PC-9 (cell line): ENCODE measurements around the gene CCDC12. TPM values are rescaled to one million over a fixed set of nuclear protein-coding genes. Genes with fewer than 3 reads are reported as not detected.

Experiments
- BruUV-seq: library from RNA; stranded (reverse); fragments of 400-500 nt; replicated peaks from 2 replicates; lab custom pipeline; 2021; lab: Mats Ljungman, UMichigan
- CTCF ChIA-PET: fragments of 300-600 bp; sonication (Branson Sonifier 250); formaldehyde crosslinking; loops from one replicate; lab custom pipeline; 2022; ENCODE audit warnings: antibody characterized with exemption; lab: Charles Lee
- POLR2A ChIA-PET: fragments of 300-600 bp; sonication (Branson Sonifier 250); formaldehyde crosslinking; loops from one replicate; lab custom pipeline; 2022; ENCODE audit warnings: antibody characterized with exemption; ENCODE audit not compliant: unreplicated experiment; lab: Charles Lee
- DNase-seq, 2 experiments: peaks; one replicate each; pipeline versions ENCODE4 v3.0.0 to v3.0.0-alpha.2; 2015 to 2022; ENCODE audit warnings: mixed read lengths in 1 of 2
- H2AFZ ChIP-seq: fragments of 200-600 bp; sonication (generic); 2 replicates; pipeline ENCODE4 v1.8.1; 2017; ENCODE audit warnings: antibody characterized with exemption
- H3F3A ChIP-seq: fragments of 200-600 bp; sonication (generic); 2 replicates; pipeline ENCODE4 v1.8.1; 2017; ENCODE audit warnings: antibody characterized with exemption, mild to moderate bottlenecking, low read depth; ENCODE audit not compliant: insufficient read depth
- H3K27ac ChIP-seq: fragments of 200-600 bp; sonication (generic); 2 replicates; pipeline ENCODE4 v1.6.1; 2016; ENCODE audit warnings: mixed run types
- H3K27me3 ChIP-seq: fragments of 200-600 bp; sonication (generic); 2 replicates; pipeline ENCODE4 v1.6.1; 2016; ENCODE audit warnings: low read depth, mixed run types; ENCODE audit not compliant: insufficient read depth
- H3K36me3 ChIP-seq: fragments of 200-600 bp; sonication (generic); 2 replicates; pipeline ENCODE4 v1.6.1; 2016; ENCODE audit warnings: low read depth, mixed run types
- H3K4me1 ChIP-seq: fragments of 200-600 bp; sonication (generic); replicated peaks from 2 replicates; pipeline ENCODE4 v1.6.1; 2016; ENCODE audit warnings: mixed run types; ENCODE audit not compliant: insufficient read depth
- H3K4me2 ChIP-seq: fragments of 200-600 bp; sonication (generic); 2 replicates; pipeline ENCODE4 v1.6.1; 2017; ENCODE audit warnings: mixed run types
- H3K4me3 ChIP-seq: fragments of 200-600 bp; sonication (generic); 2 replicates; pipeline ENCODE4 v1.6.1; 2016; ENCODE audit warnings: mixed run types
- H3K79me2 ChIP-seq: fragments of 200-600 bp; sonication (generic); 2 replicates; pipeline ENCODE4 v1.6.1; 2017; ENCODE audit warnings: low read depth, mixed run types
- H3K9me2 ChIP-seq: fragments of 200-600 bp; sonication (generic); 2 replicates; pipeline ENCODE4 v1.8.1; 2017; ENCODE audit warnings: mild to moderate bottlenecking; ENCODE audit not compliant: insufficient read depth
- H3K9me3 ChIP-seq: fragments of 200-600 bp; sonication (generic); 2 replicates; pipeline ENCODE4 v1.8.1; 2016; ENCODE audit warnings: low read depth; ENCODE audit not compliant: insufficient read depth
- H4K20me1 ChIP-seq: fragments of 200-600 bp; sonication (generic); 2 replicates; pipeline ENCODE4 v1.8.1; 2017; ENCODE audit not compliant: insufficient read depth
- EZH2 ChIP-seq: fragments of 200-600 bp; sonication (generic); IDR thresholded peaks from 2 replicates; pipeline ENCODE4 v1.8.0; 2017; ENCODE audit warnings: antibody characterized with exemption, low read depth
- intact Hi-C: fragments of 100-400 bp; cut with micrococcal nuclease; formaldehyde crosslinking; loops from one replicate; pipeline ENCODE4 v1.10.0; 2022; ENCODE audit not compliant: unreplicated experiment
- total RNA-seq: library from RNA; stranded (reverse); gene quantifications from 2 replicates; pipeline ENCODE4 v1.2.3, GENCODE V29; 2021
- TF ChIP-seq, protein P1 (sequence below): fragments of 200-600 bp; sonication (generic); conservative IDR thresholded peaks from 2 replicates; pipeline ENCODE4 v1.6.1; 2017; ENCODE audit warnings: mixed run types, antibody characterized with exemption, mild to moderate bottlenecking, moderate library complexity

The CCDC12 gene
- total RNA-seq, 1 experiment from 2014 or later, result 39.3 TPM

DNA sequence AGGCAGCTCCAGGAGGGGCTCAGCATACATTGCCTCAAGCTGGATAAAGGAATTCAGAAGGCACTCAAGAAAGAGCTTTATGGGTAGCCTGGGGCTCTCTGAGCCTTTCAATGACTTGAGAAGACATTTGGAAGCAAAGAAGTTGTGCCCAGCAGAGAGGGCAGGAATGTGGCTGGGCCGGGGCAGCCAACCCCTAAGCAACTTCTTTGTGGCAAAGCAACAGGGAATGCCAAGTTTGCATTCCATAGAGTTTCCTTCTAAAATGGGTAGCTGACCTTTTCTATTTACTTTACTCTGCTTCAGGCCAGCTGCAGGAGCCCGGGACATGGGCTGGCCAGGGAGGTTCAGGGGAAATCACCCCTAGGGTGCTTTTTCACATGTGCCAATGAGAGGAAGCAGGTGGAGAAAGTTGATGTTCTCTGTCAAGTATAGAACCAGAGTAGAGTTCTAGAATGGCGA, 45.6 kb downstream of the CCDC12 start:
- peaks cover 5% of the 10 kb centered on the region; the same call in 1 of the 2 replicates for H3K36me3 ChIP-seq
- TF ChIP-seq, protein P1, sequence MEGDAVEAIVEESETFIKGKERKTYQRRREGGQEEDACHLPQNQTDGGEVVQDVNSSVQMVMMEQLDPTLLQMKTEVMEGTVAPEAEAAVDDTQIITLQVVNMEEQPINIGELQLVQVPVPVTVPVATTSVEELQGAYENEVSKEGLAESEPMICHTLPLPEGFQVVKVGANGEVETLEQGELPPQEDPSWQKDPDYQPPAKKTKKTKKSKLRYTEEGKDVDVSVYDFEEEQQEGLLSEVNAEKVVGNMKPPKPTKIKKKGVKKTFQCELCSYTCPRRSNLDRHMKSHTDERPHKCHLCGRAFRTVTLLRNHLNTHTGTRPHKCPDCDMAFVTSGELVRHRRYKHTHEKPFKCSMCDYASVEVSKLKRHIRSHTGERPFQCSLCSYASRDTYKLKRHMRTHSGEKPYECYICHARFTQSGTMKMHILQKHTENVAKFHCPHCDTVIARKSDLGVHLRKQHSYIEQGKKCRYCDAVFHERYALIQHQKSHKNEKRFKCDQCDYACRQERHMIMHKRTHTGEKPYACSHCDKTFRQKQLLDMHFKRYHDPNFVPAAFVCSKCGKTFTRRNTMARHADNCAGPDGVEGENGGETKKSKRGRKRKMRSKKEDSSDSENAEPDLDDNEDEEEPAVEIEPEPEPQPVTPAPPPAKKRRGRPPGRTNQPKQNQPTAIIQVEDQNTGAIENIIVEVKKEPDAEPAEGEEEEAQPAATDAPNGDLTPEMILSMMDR, result no peak
- TF ChIP-seq EZH2, result no peak
- POLR2A ChIA-PET, result interaction anchor here (0.5 to 1.2 kb wide), 6 partner anchors 11 to 56 kb away, joined by 3 to 9 read pairs (median 4); no protein-coding TSS in a partner anchor
- CTCF ChIA-PET, result no interaction called here
- DNase-seq, result peak; percentile 88 to 98
- H3K4me2 ChIP-seq, result peak overlapping the region; percentile 61
- H2AFZ ChIP-seq, result no peak overlapping the region
- H3K79me2 ChIP-seq, result peaks cover 69% of the 10 kb centered on the region
- no peaks in the 10 kb centered on the region for H3K9me3 ChIP-seq
- peaks cover 42% of the 10 kb centered on the region for H3F3A ChIP-seq
- H4K20me1 ChIP-seq, result peaks cover 8% of the 10 kb centered on the region
- H3K9me2 ChIP-seq, result no peaks in the 10 kb centered on the region
- intact Hi-C loops, result loop anchor here (1.0 kb wide), 3 partner anchors 17 to 48 kb away; partner anchors contain the start of gene NBEAL2
- peaks cover 76% of the 10 kb centered on the region for H3K4me1 ChIP-seq
- peak overlapping the region; percentile 71 for H3K27ac ChIP-seq
- H3K4me3 ChIP-seq, result no peak overlapping the region; the same call in 1 of the 2 replicates
- BruUV-seq, result no TSS peak
- H3K27me3 ChIP-seq, result no peaks in the 10 kb centered on the region

DNA sequence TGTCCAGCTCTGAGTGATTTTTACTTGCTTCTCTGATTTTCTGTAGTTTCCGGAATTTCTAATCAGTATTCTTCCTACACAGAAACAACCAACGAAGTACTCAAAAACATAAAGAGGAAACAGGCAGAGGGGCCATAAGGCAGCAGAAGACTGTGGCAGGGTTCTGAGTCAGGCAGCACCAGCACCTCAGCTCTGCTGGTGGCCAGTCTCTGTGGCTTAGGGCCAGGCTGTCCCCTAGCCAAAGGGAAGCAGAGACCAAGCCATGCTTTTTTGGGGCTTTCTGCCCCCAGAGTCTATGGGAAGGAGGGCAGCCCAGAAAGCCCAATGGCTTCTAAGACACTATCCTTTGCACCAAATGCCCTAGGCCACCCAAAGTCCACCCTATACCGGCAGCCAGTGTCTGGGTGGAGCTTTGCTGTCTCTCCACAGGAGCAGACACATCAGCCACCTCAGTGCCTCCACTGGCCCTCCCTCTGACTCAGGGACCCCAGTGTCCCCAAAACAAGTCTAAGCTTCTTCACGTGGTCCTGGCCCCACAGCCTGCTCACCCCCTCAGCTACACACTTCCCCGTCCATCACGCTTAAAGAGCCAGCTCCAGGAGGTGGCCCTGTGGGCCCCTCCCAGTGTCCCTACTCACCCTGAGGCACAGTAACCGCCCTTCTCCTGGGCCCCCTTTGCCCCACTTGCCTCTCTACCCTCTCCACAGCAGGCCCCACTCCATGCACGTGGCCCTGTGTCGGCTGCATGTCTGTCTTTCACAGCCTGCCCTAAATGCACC, 46.2 kb downstream of the CCDC12 start:
- Histone ChIP-seq H4K20me1 (peaks cover 10% of the 10 kb centered on the region; the same call in 1 of the 2 replicates), H2AFZ (no peak overlapping the region), H3K4me1 (peaks cover 70% of the 10 kb centered on the region), H3K27ac (peak overlapping the region; percentile 71), H3K9me3 (no peaks in the 10 kb centered on the region), H3K27me3 (no peaks in the 10 kb centered on the region), H3K36me3 (peaks cover 5% of the 10 kb centered on the region; the same call in 1 of the 2 replicates), H3K4me2 (peak overlapping the region; percentile 61), H3K79me2 (peaks cover 69% of the 10 kb centered on the region), H3K9me2 (no peaks in the 10 kb centered on the region), H3K4me3 (no peak overlapping the region), H3F3A (peaks cover 38% of the 10 kb centered on the region)
- no peak for DNase-seq
- POLR2A ChIA-PET, result interaction anchor here (0.6 to 1.2 kb wide), 6 partner anchors 11 to 57 kb away, joined by 3 to 9 read pairs (median 4); no protein-coding TSS in a partner anchor
- intact Hi-C loops, result no loop called here
- TF ChIP-seq, protein P1, result no peak
- CTCF ChIA-PET, result interaction anchor here (0.6 to 0.7 kb wide), 2 partner anchors 51 to 226 kb away, joined by 3 to 28 read pairs; no protein-coding TSS in a partner anchor
- no TSS peak for BruUV-seq

DNA sequence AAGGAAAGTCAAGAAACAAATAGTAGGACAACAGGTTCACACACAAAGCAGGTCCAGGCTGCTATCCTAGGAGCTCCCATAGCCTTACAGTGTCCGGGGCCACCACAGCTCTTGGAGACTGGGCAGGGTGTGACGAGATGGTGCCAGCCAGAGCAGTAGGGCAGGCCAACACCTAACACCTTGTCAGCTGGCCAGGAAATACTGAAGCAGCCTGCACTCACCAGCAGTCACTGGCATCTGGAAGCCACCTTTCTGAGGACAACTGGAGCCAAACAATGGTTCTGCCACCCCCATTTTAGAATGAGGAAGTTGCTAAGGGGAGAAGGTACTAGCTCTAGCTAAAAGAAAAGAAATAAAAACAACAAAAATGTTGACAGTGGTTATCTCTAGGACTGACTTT, 47.2 kb downstream of the CCDC12 start:
- ChIA-PET CTCF (interaction anchor here (0.6 to 0.8 kb wide), 3 partner anchors 31 to 52 kb away, joined by 3 to 5 read pairs (median 4); no protein-coding TSS in a partner anchor), POLR2A (interaction anchor here (0.6 to 0.7 kb wide), 3 partner anchors 16 to 290 kb away, joined by 3 to 6 read pairs (median 5); partner anchors contain the start of gene NBEAL2)
- H3F3A ChIP-seq, result peaks cover 36% of the 10 kb centered on the region
- H3K4me1 ChIP-seq, result peaks cover 59% of the 10 kb centered on the region
- no peaks in the 10 kb centered on the region for H3K9me2 ChIP-seq
- no peak overlapping the region for H2AFZ ChIP-seq
- H3K27ac ChIP-seq, result peak overlapping the region; percentile 26; the same call in 1 of the 2 replicates
- H3K79me2 ChIP-seq, result peaks cover 59% of the 10 kb centered on the region
- no peaks in the 10 kb centered on the region for H3K27me3 ChIP-seq
- BruUV-seq, result no TSS peak
- peak in 1 of 2 experiments; percentile 54 for DNase-seq
- H4K20me1 ChIP-seq, result peaks cover 10% of the 10 kb centered on the region; the same call in 1 of the 2 replicates
- intact Hi-C loops, result loop anchor here (2.0 to 10.0 kb wide), 2 partner anchors 37 to 395 kb away; no protein-coding TSS in a partner anchor
- H3K9me3 ChIP-seq, result no peaks in the 10 kb centered on the region
- H3K4me2 ChIP-seq, result peak overlapping the region; percentile 61
- peaks cover 5% of the 10 kb centered on the region; the same call in 1 of the 2 replicates for H3K36me3 ChIP-seq
- no peak overlapping the region for H3K4me3 ChIP-seq
- TF ChIP-seq EZH2, result no peak
